SK-N-SH (cell line): ENCODE results near the gene CETP. TPM values are rescaled to one million over a fixed set of nuclear protein-coding genes. Genes with fewer than 3 reads are reported as not detected.

Experiments used
- CTCF ChIA-PET: fragments of 300-600, 350-600 bp; formaldehyde crosslinking; extraction: SDS; loops from one replicate; lab custom pipeline; 2021; lab: Yijun Ruan, JAX
- POLR2A ChIA-PET: fragments of 350-600 bp; sonication (Branson Sonifier 250); formaldehyde crosslinking; extraction: SDS; loops from one replicate; lab custom pipeline; 2020; ENCODE audit warnings: antibody characterized with exemption, inconsistent platforms; lab: Yijun Ruan, JAX
- DNase-seq: peaks from one replicate; pipeline ENCODE4 v3.0.0; 2012
- H2AFZ ChIP-seq: fragments of 200-600 bp; sonication (generic); 2 replicates; pipeline ENCODE4 v1.8.1; 2016; ENCODE audit warnings: antibody characterized with exemption, mild to moderate bottlenecking, low read depth
- H3F3A ChIP-seq: fragments of 200-600 bp; sonication (generic); replicated peaks from 2 replicates; pipeline ENCODE3; 2016; ENCODE audit warnings: antibody characterized with exemption, mild to moderate bottlenecking; ENCODE audit not compliant: insufficient read depth
- H3K27ac ChIP-seq, 2 experiments: fragments of 200-500 bp in 1 of 2; fragments of 200-600 bp in 1 of 2; sonication (Bioruptor generic) in 1 of 2; sonication (generic), shearing (Covaris generic) in 1 of 2; 2 replicates each; pipeline versions ENCODE4 v1.5.1 to v1.6.1; 2014 to 2016; ENCODE audit warnings: low read depth in 2 of 2, inconsistent platforms in 1 of 2, low read length in 1 of 2, mild to moderate bottlenecking in 1 of 2, mixed read lengths in 1 of 2
- H3K27me3 ChIP-seq: fragments of 200-600 bp; sonication (generic), shearing (Covaris generic); 2 replicates; pipeline ENCODE4 v1.6.1; 2016; ENCODE audit warnings: mixed run types; ENCODE audit not compliant: insufficient read depth
- H3K36me3 ChIP-seq, 2 experiments: fragments of 200-500 bp in 1 of 2; fragments of 200-600 bp in 1 of 2; sonication (Bioruptor generic) in 1 of 2; sonication (generic) in 1 of 2; replicated peaks in 1 of 2; 2 replicates each; pipeline versions ENCODE3 to v1.5.1; 2014 to 2016; ENCODE audit warnings: low read length in 1 of 2, mild to moderate bottlenecking in 1 of 2; ENCODE audit not compliant: insufficient read depth in 2 of 2, control insufficient read depth in 1 of 2
- H3K4me1 ChIP-seq, 2 experiments: fragments of 200-500 bp in 1 of 2; fragments of 200-600 bp in 1 of 2; sonication (Bioruptor generic) in 1 of 2; sonication (generic), shearing (Covaris generic) in 1 of 2; 2 replicates each; pipeline versions ENCODE4 v1.5.1 to v1.6.1; 2014 to 2016; ENCODE audit warnings: low read depth in 1 of 2, low read length in 1 of 2, mixed run types in 1 of 2; ENCODE audit not compliant: insufficient read depth in 2 of 2, control insufficient read depth in 1 of 2
- H3K4me2 ChIP-seq: fragments of 200-600 bp; sonication (generic), shearing (Covaris generic); 2 replicates; pipeline ENCODE4 v1.6.1; 2017; ENCODE audit warnings: mixed run types
- H3K4me3 ChIP-seq, 2 experiments: fragments of 200-500 bp in 1 of 2; fragments of 200-600 bp in 1 of 2; sonication (Bioruptor generic) in 1 of 2; sonication (generic), shearing (Covaris generic) in 1 of 2; 2 replicates each; pipeline versions ENCODE4 v1.5.1 to v1.8.1; 2014 to 2016; ENCODE audit warnings: low read depth in 2 of 2, inconsistent platforms in 1 of 2, low read length in 1 of 2, mild to moderate bottlenecking in 1 of 2, mixed read lengths in 1 of 2, moderate library complexity in 1 of 2
- H3K79me2 ChIP-seq: fragments of 200-600 bp; sonication (generic); 2 replicates; pipeline ENCODE4 v1.8.1; 2017; ENCODE audit warnings: mild to moderate bottlenecking; ENCODE audit not compliant: insufficient read depth
- H3K9ac ChIP-seq: fragments of 200-600 bp; sonication (generic); 2 replicates; pipeline ENCODE4 v1.6.1; 2017; ENCODE audit warnings: mixed run types
- H3K9me2 ChIP-seq: fragments of 200-600 bp; sonication (generic); 2 replicates; pipeline ENCODE4 v1.6.1; 2017; ENCODE audit warnings: mixed run types
- H3K9me3 ChIP-seq: fragments of 200-600 bp; sonication (generic); 2 replicates; pipeline ENCODE4 v1.6.1; 2017; ENCODE audit warnings: mixed run types, mild to moderate bottlenecking, moderate library complexity
- H4K20me1 ChIP-seq: fragments of 200-600 bp; sonication (generic); 2 replicates; pipeline ENCODE4 v1.6.1; 2017; ENCODE audit warnings: mild to moderate bottlenecking, mixed run types; ENCODE audit not compliant: insufficient read depth
- CHD2 ChIP-seq: fragments of 150-350 bp; IDR thresholded peaks from 2 replicates; pipeline ENCODE4 v1.6.1; 2018; ENCODE audit warnings: low read length; ENCODE audit not compliant: partially characterized antibody
- CTCF ChIP-seq: fragments of 200-600 bp; sonication (generic); IDR thresholded peaks from 2 replicates; pipeline ENCODE4 v1.6.1; 2017; ENCODE audit warnings: antibody characterized with exemption, mild to moderate bottlenecking, moderate library complexity
- ELF1 ChIP-seq: IDR thresholded peaks from 2 replicates; pipeline ENCODE4 v1.4.0; 2012
- FOSL2 ChIP-seq: IDR thresholded peaks from 2 replicates; pipeline ENCODE4 v1.4.0; 2012; ENCODE audit warnings: low read depth, mild to moderate bottlenecking, moderate library complexity, borderline replicate concordance
- FOXM1 ChIP-seq: IDR thresholded peaks from 2 replicates; pipeline ENCODE4 v1.4.0; 2012; ENCODE audit warnings: low read depth, mild to moderate bottlenecking
- GABPA ChIP-seq: IDR thresholded peaks from 2 replicates; pipeline ENCODE4 v1.4.0; 2012; ENCODE audit warnings: low read depth, mild to moderate bottlenecking
- GATA2 ChIP-seq: sonication (generic); formaldehyde crosslinking; IDR thresholded peaks from 2 replicates; pipeline ENCODE4 v1.5.0; 2020; ENCODE audit warnings: mild to moderate bottlenecking, missing genetic modification reagents
- IRF3 ChIP-seq: fragments of 150-350 bp; IDR thresholded peaks from 2 replicates; pipeline ENCODE4 v1.6.1; 2016; ENCODE audit warnings: mild to moderate bottlenecking, low read depth, low read length
- JUND ChIP-seq: IDR thresholded peaks from 2 replicates; pipeline ENCODE4 v1.4.0; 2012
- NRF1 ChIP-seq: IDR thresholded peaks from 2 replicates; pipeline ENCODE4 v1.6.1; 2012; ENCODE audit warnings: low read depth, mild to moderate bottlenecking, low read length
- POLR2AphosphoS5 ChIP-seq: IDR thresholded peaks from 2 replicates; pipeline ENCODE4 v1.6.1; 2012; ENCODE audit warnings: low read depth, low read length
- RFX5 ChIP-seq: IDR thresholded peaks from 2 replicates; pipeline ENCODE4 v1.6.1; 2012; ENCODE audit warnings: mild to moderate bottlenecking, improper control_type of control experiment, low read length
- RXRA ChIP-seq: IDR thresholded peaks from 2 replicates; pipeline ENCODE4 v1.4.0; 2012; ENCODE audit warnings: low read depth, mild to moderate bottlenecking, borderline replicate concordance
- SIN3A ChIP-seq: IDR thresholded peaks from 2 replicates; pipeline ENCODE4 v1.6.1; 2012; ENCODE audit warnings: low read depth, mild to moderate bottlenecking, low read length, moderate library complexity, borderline replicate concordance
- SMC3 ChIP-seq: IDR thresholded peaks from 2 replicates; pipeline ENCODE4 v1.6.1; 2012; ENCODE audit warnings: low read depth, low read length, improper control_type of control experiment
- TAF1 ChIP-seq: IDR thresholded peaks from 2 replicates; pipeline ENCODE4 v1.6.1; 2012; ENCODE audit warnings: low read depth, mild to moderate bottlenecking, low read length, moderate library complexity, borderline replicate concordance
- TCF12 ChIP-seq: IDR thresholded peaks from 2 replicates; pipeline ENCODE4 v1.4.0; 2012
- TEAD4 ChIP-seq: IDR thresholded peaks from 2 replicates; pipeline ENCODE4 v1.4.0; 2012; ENCODE audit warnings: mild to moderate bottlenecking, borderline replicate concordance; ENCODE audit not compliant: insufficient read depth
- WGBS: methylation state at CpG from one replicate; pipeline ENCODE4 v1.1.6; 2017; ENCODE audit warnings: low lambda C conversion rate; 5-methylcytosine and 5-hydroxymethylcytosine counted together
- polyA plus RNA-seq, 3 experiments: library from polyadenylated mRNA; depleted of rRNA; stranded (reverse); fragments of >200 nt; gene quantifications; 2 replicates each; pipeline ENCODE4 v1.2.3, GENCODE V29; 2012
- TF ChIP-seq, protein P1 (sequence below): IDR thresholded peaks from 2 replicates; pipeline ENCODE4 v1.4.0; 2012; ENCODE audit warnings: low read depth, borderline replicate concordance
- TF ChIP-seq, protein P2 (sequence below): IDR thresholded peaks from 2 replicates; pipeline ENCODE4 v1.4.0; 2012; ENCODE audit warnings: low read depth
- TF ChIP-seq, protein P3 (sequence below): fragments of 150-350 bp; IDR thresholded peaks from 2 replicates; pipeline ENCODE4 v1.6.1; 2017; ENCODE audit warnings: antibody characterized with exemption, low read length, low read depth, borderline replicate concordance

The CETP gene
- polyA plus RNA-seq, 1 of the 3 experiments (the other 2 are of a cell fraction): not detected

DNA sequence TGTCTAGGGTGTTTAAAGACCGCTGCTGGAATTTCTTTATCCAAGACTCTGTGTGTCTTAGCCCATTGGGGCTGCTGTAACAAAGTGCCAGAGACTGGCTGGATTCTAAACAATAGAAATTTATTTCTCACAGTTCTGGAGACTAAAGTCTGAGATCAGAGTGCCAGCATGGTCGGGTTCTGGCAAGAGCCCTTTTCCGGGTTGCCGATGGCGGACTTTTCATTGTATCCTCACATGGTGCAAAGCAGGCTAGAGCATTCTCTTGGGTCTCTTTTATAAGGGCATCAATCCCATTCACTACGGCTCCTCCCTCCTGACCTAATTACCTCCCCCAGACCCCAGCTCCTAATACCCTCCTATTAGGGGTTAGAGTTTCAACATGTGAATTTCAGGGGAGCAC, 37.1 kb downstream of the CETP start:
- POLR2A ChIA-PET: no interaction called here
- H3K4me3 ChIP-seq: no peak overlapping the region
- H3K9me2 ChIP-seq: no peaks in the 10 kb centered on the region
- no peaks in the 10 kb centered on the region for H3K27me3 ChIP-seq
- no peaks in the 10 kb centered on the region for H3K9me3 ChIP-seq
- H3K79me2 ChIP-seq: no peaks in the 10 kb centered on the region
- no peak overlapping the region for H3K27ac ChIP-seq
- H2AFZ ChIP-seq: no peak overlapping the region
- no peak for TF ChIP-seq JUND
- TF ChIP-seq, protein P1, sequence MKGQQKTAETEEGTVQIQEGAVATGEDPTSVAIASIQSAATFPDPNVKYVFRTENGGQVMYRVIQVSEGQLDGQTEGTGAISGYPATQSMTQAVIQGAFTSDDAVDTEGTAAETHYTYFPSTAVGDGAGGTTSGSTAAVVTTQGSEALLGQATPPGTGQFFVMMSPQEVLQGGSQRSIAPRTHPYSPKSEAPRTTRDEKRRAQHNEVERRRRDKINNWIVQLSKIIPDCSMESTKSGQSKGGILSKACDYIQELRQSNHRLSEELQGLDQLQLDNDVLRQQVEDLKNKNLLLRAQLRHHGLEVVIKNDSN: no peak
- no peak for TF ChIP-seq SIN3A
- no peak for TF ChIP-seq ELF1
- TF ChIP-seq, protein P2, sequence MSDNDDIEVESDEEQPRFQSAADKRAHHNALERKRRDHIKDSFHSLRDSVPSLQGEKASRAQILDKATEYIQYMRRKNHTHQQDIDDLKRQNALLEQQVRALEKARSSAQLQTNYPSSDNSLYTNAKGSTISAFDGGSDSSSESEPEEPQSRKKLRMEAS: no peak
- no peak for TF ChIP-seq SMC3
- no peak for TF ChIP-seq CHD2
- no peak for TF ChIP-seq RFX5
- TF ChIP-seq IRF3: no peak
- TF ChIP-seq CTCF: no peak
- no peak for TF ChIP-seq TEAD4
- no peak for TF ChIP-seq POLR2AphosphoS5
- DNase-seq: no peak
- no peak overlapping the region for H3K9ac ChIP-seq
- CTCF ChIA-PET: interaction anchor here (1.3 kb wide), 1 partner anchor 32 kb away, joined by 3 read pairs; no protein-coding TSS in a partner anchor
- peaks cover 0 to 12% of the 10 kb centered on the region in 2 experiments; a peak in 2 of 4 replicates for H3K4me1 ChIP-seq
- WGBS: 98% methylated on average over 6 of the region's 6 CpGs
- no peak overlapping the region for H3K4me2 ChIP-seq
- H4K20me1 ChIP-seq: no peaks in the 10 kb centered on the region
- no peaks in the 10 kb centered on the region for H3K36me3 ChIP-seq
- H3F3A ChIP-seq: peaks cover 4% of the 10 kb centered on the region

DNA sequence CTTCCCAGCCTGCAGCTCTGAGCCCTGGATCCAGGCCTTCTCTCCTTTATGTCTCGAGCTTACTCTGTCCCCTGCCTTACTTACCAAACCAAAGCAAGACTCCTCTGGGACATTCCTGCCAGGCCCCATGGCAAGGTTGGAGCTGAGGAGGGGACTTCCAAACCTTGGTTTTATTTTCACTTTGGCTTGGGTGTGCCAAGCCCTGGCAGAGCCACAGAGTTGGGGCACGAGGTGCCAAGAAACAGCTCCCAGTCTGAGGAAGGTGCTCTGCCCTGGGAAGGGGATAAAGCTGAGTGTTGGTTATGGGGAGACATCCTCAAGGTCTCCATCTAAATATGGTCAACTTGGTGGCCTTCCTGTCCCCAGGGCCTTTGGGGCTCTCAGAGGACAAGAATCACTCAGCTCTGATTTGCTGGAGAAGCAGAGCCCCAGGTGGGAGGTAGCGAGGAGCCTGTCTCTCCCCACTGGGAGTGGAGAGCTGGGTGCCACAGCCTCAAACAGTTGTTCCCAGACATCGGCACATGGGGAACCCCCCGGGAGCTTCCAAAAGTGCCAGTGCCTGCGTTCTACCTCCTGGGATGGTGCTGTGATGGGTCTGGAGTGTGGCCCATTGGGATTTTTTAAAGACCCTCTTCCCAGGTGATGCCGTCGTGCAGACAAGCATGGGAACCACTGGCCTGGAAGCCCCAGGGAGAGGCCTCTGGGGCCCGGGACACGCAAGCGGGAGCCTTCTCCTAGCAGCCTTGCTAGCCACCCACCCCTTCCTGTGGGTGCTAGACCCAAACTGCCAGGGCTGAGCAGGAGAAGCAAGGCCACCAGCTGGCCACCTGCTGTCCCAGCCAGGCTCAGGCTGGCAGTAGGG, 37.9 kb downstream of the CETP start:
- POLR2A ChIA-PET: no interaction called here
- Histone ChIP-seq H3K4me2 (peak overlapping the region; percentile 20; the same call in 1 of the 2 replicates), H3K9me2 (no peaks in the 10 kb centered on the region), H3K4me1 (peaks cover 0 to 12% of the 10 kb centered on the region in 2 experiments; a peak in 2 of 4 replicates), H3K4me3 (no peak overlapping the region), H3K9me3 (no peaks in the 10 kb centered on the region), H3K79me2 (no peaks in the 10 kb centered on the region), H4K20me1 (no peaks in the 10 kb centered on the region), H3K27me3 (no peaks in the 10 kb centered on the region), H3K27ac (peak overlapping the region in 1 of 2 experiments; percentile 63; a peak in 2 of 4 replicates), H3K36me3 (no peaks in the 10 kb centered on the region), H2AFZ (no peak overlapping the region), H3K9ac (peak overlapping the region; percentile 41), H3F3A (peaks cover 4% of the 10 kb centered on the region)
- no peak for DNase-seq
- CTCF ChIA-PET: interaction anchor here (0.9 to 1.3 kb wide), 2 partner anchors 10 to 32 kb away, joined by 3 to 4 read pairs; partner anchors contain the start of gene NLRC5
- 93% methylated on average over 6 of the region's 11 CpGs for WGBS
- TF ChIP-seq TAF1 (no peak), FOSL2 (no peak), GABPA (no peak), IRF3 (no peak), TCF12 (no peak), NRF1 (no peak), TEAD4 (no peak), FOXM1 (no peak), GATA2 (CRISPR knock-in tag) (no peak), RXRA (no peak)
- TF ChIP-seq, protein P3, sequence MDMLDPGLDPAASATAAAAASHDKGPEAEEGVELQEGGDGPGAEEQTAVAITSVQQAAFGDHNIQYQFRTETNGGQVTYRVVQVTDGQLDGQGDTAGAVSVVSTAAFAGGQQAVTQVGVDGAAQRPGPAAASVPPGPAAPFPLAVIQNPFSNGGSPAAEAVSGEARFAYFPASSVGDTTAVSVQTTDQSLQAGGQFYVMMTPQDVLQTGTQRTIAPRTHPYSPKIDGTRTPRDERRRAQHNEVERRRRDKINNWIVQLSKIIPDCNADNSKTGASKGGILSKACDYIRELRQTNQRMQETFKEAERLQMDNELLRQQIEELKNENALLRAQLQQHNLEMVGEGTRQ: no peak
